Ovary (tissue), 9 donors: ENCODE results near the gene PTPN23. TPM values are rescaled to one million over a fixed set of nuclear protein-coding genes. Genes with fewer than 3 reads are reported as not detected.
A peak's percentile ranks its signal among the peaks of the same experiment; 100 is the strongest.

Experiments used
- DNase-seq, 5 donors: peaks; one replicate each; pipeline ENCODE4 v3.0.0-alpha.2; 2019 to 2020
- H3K27ac ChIP-seq, 2 donors: fragments of 200-600 bp; one replicate each; pipeline versions ENCODE4 v1.5.1 to v1.8.0; 2019 to 2022
- H3K27me3 ChIP-seq: fragments of 200-600 bp; one replicate; pipeline ENCODE4 v1.8.0; 2022
- H3K36me3 ChIP-seq: fragments of 200-600 bp; sonication (generic); one replicate; pipeline ENCODE4 v1.5.1; 2019
- H3K4me1 ChIP-seq: one replicate; pipeline ENCODE4 v1.8.1; 2013; ENCODE audit warnings: mild to moderate bottlenecking, moderate library complexity; ENCODE audit not compliant: insufficient read depth
- H3K4me3 ChIP-seq: fragments of 200-600 bp; sonication (generic); one replicate; pipeline ENCODE4 v1.5.1; 2017
- H3K9me3 ChIP-seq, 2 donors: fragments of 200-600 bp in 1 of 2; sonication (generic) in 1 of 2; one replicate each; pipeline versions ENCODE4 v1.5.1 to v1.8.1; 2013 to 2019; ENCODE audit warnings: mild to moderate bottlenecking in 1 of 2, moderate library complexity in 1 of 2
- EP300 ChIP-seq: sonication (generic); formaldehyde crosslinking; IDR thresholded peaks from one replicate; pipeline ENCODE4 v1.6.1; 2017; ENCODE audit warnings: antibody characterized with exemption
- POLR2A ChIP-seq: fragments of 450-650 bp; IDR thresholded peaks from one replicate; pipeline ENCODE4 v1.6.1; 2017; ENCODE audit warnings: antibody characterized with exemption, mild to moderate bottlenecking, moderate library complexity
- WGBS, 3 donors: extraction: QIAGEN DNeasy Blood & Tissue Kit in 1 of 3; methylation state at CpG; one replicate each; pipeline versions ENCODE4 v1.1.5 to v1.1.7; 2013 to 2017; 5-methylcytosine and 5-hydroxymethylcytosine counted together
- intact Hi-C, 4 donors: fragments of 100-400 bp; cut with DNase I; formaldehyde crosslinking; loops; one replicate each; pipeline versions ENCODE4 v1.11.0 to v1.15.1; 2022 to 2023
- polyA plus RNA-seq, 2 donors: library from polyadenylated mRNA; stranded (reverse); fragments of 200-250 nt in 1 of 2; fragments of 350-450 nt in 1 of 2; fragmentation: Illumina TruSeq in 1 of 2; extraction: RNeasy Lipid Tissue Mini Kit (QIAGEN cat#74804) in 1 of 2; gene quantifications; one replicate each; pipeline ENCODE4 v1.2.3, GENCODE V29; 2013 to 2014
- total RNA-seq, 7 donors: library from RNA; depleted of rRNA in 2 of 7; stranded (reverse); fragments of >200 nt in 2 of 7; fragmentation: NEBNext Ultra II Directional in 3 of 7; extraction: Animal tissue kit (Norgen Biotek cat#: 25700) in 3 of 7; gene quantifications; one replicate each; pipeline versions ENCODE4 v1.1.0 to v1.2.4, GENCODE V29; 2016 to 2023
- TF ChIP-seq, protein P1 (sequence below), 3 donors: fragments of 450-650 bp in 2 of 3; fragments of 200-600 bp in 1 of 3; IDR thresholded peaks; one replicate each; pipeline versions ENCODE4 v1.5.1 to v1.8.0; 2016 to 2022; ENCODE audit warnings: antibody characterized with exemption in 3 of 3, mild to moderate bottlenecking in 1 of 3
- donor health status: DM: no; HTN: no; CAD: no; lungs with moderate emphysema.
- donor health status: DM: no; HTN: no; CAD: no.
- donor health status: Bipolar disorder and iron deficiency.
- donor health status: DM: yes; HTN: yes; CAD: no.
- donor health status: DM: no; HTN: no; CAD: no.
- donor health status: DM: yes; HTN: yes; CAD: no.

PTPN23 gene
- total and polyA plus RNA-seq, 9 donors = 7.3 to 56.9 (median 42.6) TPM

GRCh38 chr3:47381317-47382157 lies 716 bp downstream of the PTPN23 start:
- Histone ChIP-seq H3K27ac (peak overlapping the region; percentile 61 to 86), H3K9me3 (no peaks in the 10 kb centered on the region), H3K27me3 (no peaks in the 10 kb centered on the region), H3K36me3 (no peaks in the 10 kb centered on the region), H3K4me1 (peaks cover 7% of the 10 kb centered on the region), H3K4me3 (peak overlapping the region; percentile 99)
- intact Hi-C loops = loop anchor here in 1 of 4 donors (10.0 kb wide), 1 partner anchor 683 kb away; no protein-coding TSS in a partner anchor
- DNase-seq = peak; percentile 79 to 88 (median 81)
- no peak for TF ChIP-seq EP300
- TF ChIP-seq, protein P1, sequence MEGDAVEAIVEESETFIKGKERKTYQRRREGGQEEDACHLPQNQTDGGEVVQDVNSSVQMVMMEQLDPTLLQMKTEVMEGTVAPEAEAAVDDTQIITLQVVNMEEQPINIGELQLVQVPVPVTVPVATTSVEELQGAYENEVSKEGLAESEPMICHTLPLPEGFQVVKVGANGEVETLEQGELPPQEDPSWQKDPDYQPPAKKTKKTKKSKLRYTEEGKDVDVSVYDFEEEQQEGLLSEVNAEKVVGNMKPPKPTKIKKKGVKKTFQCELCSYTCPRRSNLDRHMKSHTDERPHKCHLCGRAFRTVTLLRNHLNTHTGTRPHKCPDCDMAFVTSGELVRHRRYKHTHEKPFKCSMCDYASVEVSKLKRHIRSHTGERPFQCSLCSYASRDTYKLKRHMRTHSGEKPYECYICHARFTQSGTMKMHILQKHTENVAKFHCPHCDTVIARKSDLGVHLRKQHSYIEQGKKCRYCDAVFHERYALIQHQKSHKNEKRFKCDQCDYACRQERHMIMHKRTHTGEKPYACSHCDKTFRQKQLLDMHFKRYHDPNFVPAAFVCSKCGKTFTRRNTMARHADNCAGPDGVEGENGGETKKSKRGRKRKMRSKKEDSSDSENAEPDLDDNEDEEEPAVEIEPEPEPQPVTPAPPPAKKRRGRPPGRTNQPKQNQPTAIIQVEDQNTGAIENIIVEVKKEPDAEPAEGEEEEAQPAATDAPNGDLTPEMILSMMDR (IDR thresholded peaks at IDR 0.05) = no peak
- WGBS, 3 donors = 4 to 5% (median 4%) methylated on average over 42 to 44 of the region's 44 CpGs

DNA sequence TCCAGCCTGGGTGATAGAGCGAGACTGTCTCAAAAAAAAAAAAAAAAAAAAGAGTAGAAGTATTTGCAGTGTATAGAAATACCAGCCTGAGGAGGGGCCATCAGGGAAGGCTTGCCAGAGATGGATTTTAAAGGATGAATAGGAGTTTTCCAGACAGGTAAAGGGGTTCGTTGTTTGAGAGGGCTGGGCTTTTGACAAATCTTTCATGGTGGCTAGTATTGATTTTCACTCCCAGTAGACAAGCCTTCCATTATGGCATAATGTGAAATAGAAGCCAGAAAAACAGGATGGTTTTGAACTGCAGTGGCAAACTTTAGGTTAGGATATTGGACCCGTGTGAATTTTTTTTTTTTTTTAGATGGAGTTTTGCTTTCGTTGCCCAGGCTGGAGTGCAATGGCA lies 3.6 kb downstream of the PTPN23 start:
- H3K36me3 ChIP-seq = no peaks in the 10 kb centered on the region
- H3K4me3 ChIP-seq = no peak overlapping the region
- TF ChIP-seq, protein P1 (IDR thresholded peaks at IDR 0.05) = no peak
- TF ChIP-seq EP300 (no peak), POLR2A (no peak)
- H3K9me3 ChIP-seq = no peaks in the 10 kb centered on the region
- H3K27me3 ChIP-seq = no peaks in the 10 kb centered on the region
- H3K27ac ChIP-seq = no peak overlapping the region
- intact Hi-C loops = loop anchor here in 1 of 4 donors (10.0 kb wide), 1 partner anchor 680 kb away; no protein-coding TSS in a partner anchor
- H3K4me1 ChIP-seq = peaks cover 8% of the 10 kb centered on the region
- DNase-seq = no peak
- WGBS, 3 donors = 79 to 88% (median 88%) methylated on average over 4 of the region's 4 CpGs

GRCh38 chr3:47385007-47385406 lies 4.2 kb downstream of the PTPN23 start:
- no peak for TF ChIP-seq POLR2A
- TF ChIP-seq, protein P1 (IDR thresholded peaks at IDR 0.05) = no peak
- TF ChIP-seq EP300 = no peak
- no peak for DNase-seq
- peaks cover 8% of the 10 kb centered on the region for H3K4me1 ChIP-seq

DNA sequence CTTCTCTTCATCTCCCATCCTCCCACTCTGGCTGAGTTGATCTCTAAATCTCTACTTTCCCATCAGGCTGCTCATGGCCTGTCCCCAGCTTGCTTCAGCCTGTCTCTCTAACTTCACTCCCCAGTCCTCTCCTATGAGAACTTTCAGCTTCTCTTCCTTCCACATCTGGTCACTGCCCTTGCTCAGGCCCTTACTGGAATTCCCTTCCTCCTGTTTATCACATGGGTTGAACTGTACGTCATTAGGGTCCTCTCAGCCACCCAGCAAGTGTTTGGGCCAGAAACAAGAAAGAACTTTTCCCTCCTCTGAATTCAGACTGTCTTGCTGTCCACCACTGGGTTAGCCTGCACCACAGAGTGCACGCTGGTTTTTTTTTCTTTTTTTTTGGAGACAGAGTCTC lies 5.0 kb downstream of the PTPN23 start:
- H3K4me3 ChIP-seq = no peak overlapping the region
- DNase-seq = no peak
- H3K9me3 ChIP-seq = no peaks in the 10 kb centered on the region
- WGBS, 3 donors = 72 to 84% (median 82%) methylated on average over 2 of the region's 2 CpGs
- H3K27me3 ChIP-seq = no peaks in the 10 kb centered on the region
- H3K27ac ChIP-seq = no peak overlapping the region
- H3K4me1 ChIP-seq = peaks cover 8% of the 10 kb centered on the region
- no peaks in the 10 kb centered on the region for H3K36me3 ChIP-seq
- intact Hi-C loops = loop anchor here in 1 of 4 donors (10.0 kb wide), 1 partner anchor 679 kb away; no protein-coding TSS in a partner anchor
- no peak for TF ChIP-seq EP300

More at GRCh38 chr3:47385007-47385406, 4.2 kb downstream of the PTPN23 start:
- no peaks in the 10 kb centered on the region for H3K36me3 ChIP-seq
- no peaks in the 10 kb centered on the region for H3K9me3 ChIP-seq
- H3K4me3 ChIP-seq = no peak overlapping the region
- WGBS, 3 donors = 89 to 93% (median 91%) methylated on average over 4 of the region's 4 CpGs
- H3K27me3 ChIP-seq = no peaks in the 10 kb centered on the region
- no peak overlapping the region for H3K27ac ChIP-seq
- intact Hi-C loops = loop anchor here in 1 of 4 donors (10.0 kb wide), 1 partner anchor 680 kb away; no protein-coding TSS in a partner anchor

DNA sequence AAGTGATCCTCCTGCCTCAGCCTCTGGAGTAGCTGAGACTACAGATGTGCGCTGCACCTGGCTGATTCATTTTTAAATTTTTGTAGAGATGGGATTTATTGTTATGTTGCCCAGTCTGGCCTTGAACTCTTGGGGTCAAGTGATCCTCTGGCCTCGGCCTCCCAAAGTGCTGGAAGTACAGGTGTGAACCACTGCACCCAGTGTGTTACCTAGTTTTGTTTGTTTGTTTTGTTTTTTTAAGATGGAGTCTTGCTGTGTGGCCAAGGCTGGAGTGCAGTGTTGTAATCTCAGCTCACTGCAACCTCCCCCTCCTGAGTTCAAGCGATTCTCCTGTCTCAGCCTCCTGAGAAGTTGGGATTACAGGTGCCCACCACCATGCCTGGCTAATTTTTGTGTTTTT lies 12.1 kb downstream of the PTPN23 start:
- DNase-seq = no peak
- Histone ChIP-seq H3K9me3 (no peaks in the 10 kb centered on the region), H3K4me1 (peaks cover 19% of the 10 kb centered on the region), H3K36me3 (no peaks in the 10 kb centered on the region), H3K4me3 (no peak overlapping the region), H3K27ac (no peak overlapping the region), H3K27me3 (no peaks in the 10 kb centered on the region)
- intact Hi-C loops = no loop called here
- 93 to 96% (median 95%) methylated on average over 3 of the region's 3 CpGs for WGBS, 3 donors
- no peak for TF ChIP-seq EP300
- no peak for TF ChIP-seq POLR2A
- TF ChIP-seq, protein P1 (IDR thresholded peaks at IDR 0.05) = no peak
